Uterus (tissue), 2 donors: ENCODE measurements around the gene ATP5F1D.

Experiments used
- CTCF ChIP-seq, 4 experiments: fragments of 200-600 bp in 2 of 4; fragments of 450-650 bp in 2 of 4; sonication (generic) in 2 of 4; IDR thresholded peaks; one replicate each; pipeline ENCODE4 v1.5.1; 2016 to 2019; ENCODE audit warnings: antibody characterized with exemption in 4 of 4, mild to moderate bottlenecking in 2 of 4, moderate library complexity in 1 of 4
- POLR2A ChIP-seq, 2 donors: fragments of 450-650 bp; IDR thresholded peaks; one replicate each; pipeline ENCODE4 v1.6.1; 2016; ENCODE audit warnings: antibody characterized with exemption in 2 of 2, mild to moderate bottlenecking in 1 of 2, moderate library complexity in 1 of 2

DNA sequence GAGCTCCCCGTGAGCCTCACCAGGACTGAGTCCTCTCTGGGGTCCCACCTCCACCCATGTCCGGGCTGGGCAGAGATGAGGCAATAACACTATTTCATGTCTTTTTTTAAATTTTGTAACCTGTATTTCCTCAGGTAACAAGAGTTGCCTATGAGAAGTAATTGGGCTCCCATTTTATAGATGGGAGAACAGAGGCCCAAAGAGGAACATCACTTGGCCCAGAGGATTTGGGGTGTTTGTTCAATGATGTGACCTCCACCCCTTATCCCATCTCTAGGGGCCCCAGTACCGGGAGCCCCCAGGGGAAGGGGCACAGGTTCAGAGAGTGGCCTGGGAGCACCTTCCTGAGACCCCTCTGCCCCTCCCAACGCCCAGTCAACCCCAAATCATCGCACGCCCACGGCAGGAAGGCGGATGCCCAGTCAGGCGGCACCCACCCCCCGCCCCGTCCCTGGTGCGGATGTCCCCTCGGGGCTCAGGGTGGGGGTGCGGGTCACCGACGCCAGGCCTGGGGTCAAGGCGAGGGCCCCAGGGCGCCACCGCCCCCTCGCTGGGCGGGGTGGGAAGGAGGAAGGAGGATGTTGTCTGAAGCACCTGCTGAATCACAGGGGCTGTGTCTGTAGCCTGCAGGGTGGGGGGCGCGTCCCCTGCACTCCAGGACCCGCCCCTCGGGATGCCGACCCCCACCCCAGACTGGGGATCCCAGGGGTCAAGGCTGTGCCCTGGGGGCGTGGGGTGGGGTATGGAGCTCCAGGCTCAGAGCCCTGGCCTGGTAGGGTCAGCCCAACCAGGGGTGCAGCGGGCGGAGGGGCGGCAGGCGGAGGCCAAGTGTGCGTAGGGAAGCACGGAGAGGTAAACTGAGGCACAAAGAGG is 18.6 kb downstream of the ATP5F1D start:
- TF ChIP-seq CTCF (IDR thresholded peaks at IDR 0.05), result no peak
- no peak for TF ChIP-seq POLR2A (IDR thresholded peaks at IDR 0.05)
